ENCODE results near the gene SLC39A8. TPM values are rescaled to one million over a fixed set of nuclear protein-coding genes. Genes with fewer than 3 reads are reported as not detected.

The SLC39A8 gene
- polyA plus RNA-seq, 1 of the 3 experiments (the other 2 are of a cell fraction) = 1.5 TPM

DNA sequence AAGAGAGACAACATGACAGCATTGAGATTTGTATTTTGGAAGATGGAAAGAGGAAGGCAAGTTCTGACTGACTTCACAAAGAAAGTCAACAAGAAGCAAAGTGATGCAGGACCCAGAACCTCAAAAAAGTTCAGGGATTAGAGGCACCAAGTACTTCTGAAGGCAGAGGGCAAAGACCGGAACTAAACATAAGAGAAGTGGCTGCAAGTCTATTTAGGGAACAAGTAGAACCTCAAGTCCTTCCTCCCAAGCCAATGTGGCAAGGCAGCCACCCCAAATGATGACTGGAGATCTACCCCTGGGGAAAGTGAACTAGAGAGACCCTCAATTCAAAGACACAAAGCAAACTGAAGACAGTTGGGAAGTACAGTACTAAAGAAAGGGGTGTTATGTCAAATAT lies 46.6 kb downstream of the SLC39A8 start (continued):
- TF ChIP-seq RCOR1 (IDR thresholded peaks at IDR 0.05; ENCODE audit: low read length) = no peak
- no peak for TF ChIP-seq RFX5 (IDR thresholded peaks at IDR 0.05; ENCODE audit: low read length)
- TF ChIP-seq MXI1 (IDR thresholded peaks at IDR 0.05; ENCODE audit: low read depth, low read length) = no peak
- TF ChIP-seq, protein P1, sequence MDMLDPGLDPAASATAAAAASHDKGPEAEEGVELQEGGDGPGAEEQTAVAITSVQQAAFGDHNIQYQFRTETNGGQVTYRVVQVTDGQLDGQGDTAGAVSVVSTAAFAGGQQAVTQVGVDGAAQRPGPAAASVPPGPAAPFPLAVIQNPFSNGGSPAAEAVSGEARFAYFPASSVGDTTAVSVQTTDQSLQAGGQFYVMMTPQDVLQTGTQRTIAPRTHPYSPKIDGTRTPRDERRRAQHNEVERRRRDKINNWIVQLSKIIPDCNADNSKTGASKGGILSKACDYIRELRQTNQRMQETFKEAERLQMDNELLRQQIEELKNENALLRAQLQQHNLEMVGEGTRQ (IDR thresholded peaks at IDR 0.05; ENCODE audit: borderline replicate concordance, low read depth, low read length) = no peak
- no peak for TF ChIP-seq NFIC (IDR thresholded peaks at IDR 0.05; ENCODE audit: borderline replicate concordance)
- TF ChIP-seq SMC3 (IDR thresholded peaks at IDR 0.05; ENCODE audit: low read depth, low read length) = no peak
- TF ChIP-seq RAD21 (IDR thresholded peaks at IDR 0.05; ENCODE audit: low read length) = no peak

DNA sequence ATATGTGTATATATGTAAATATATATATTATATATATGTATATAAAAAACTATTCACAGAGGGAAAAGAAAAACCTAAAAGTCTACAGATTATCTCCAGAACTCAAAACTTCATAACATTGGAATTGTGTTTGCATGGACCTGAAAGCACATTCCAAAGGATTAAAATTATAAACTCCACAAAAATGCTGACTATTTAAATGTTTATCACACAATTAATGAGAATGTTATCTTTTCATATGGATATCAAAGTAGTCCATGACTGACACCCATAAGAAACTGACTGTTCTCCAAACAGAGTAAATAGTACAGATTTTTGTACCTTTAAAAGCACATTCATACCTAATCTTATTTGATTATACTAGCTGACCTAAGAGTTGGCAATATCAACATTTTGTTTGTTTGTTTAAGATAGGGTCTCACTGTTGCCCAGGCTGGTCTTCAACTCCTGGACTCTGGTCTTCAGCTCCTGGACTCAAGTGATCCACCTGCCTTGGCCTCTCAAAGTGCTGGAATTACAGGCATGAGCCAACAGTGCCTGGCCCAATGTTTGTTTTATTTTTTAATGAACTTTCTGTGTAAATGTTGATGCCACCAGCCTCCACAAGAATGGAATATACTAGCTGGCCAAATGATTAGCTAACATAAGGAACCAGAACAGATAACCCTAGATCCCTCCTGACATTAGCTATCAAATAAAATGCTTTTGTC lies 50.0 kb downstream of the SLC39A8 start:
- POLR2A ChIA-PET = no interaction called here
- no peak for DNase-seq

More for the DNA sequence above, 50.0 kb downstream of the SLC39A8 start:
- Histone ChIP-seq H3K27me3 (ENCODE audit: insufficient read depth) (no peaks in the 10 kb centered on the region), H3K9me3 (no peaks in the 10 kb centered on the region), H3F3A (replicated peaks; ENCODE audit: insufficient read depth) (no peaks in the 10 kb centered on the region), H3K4me2 (no peak overlapping the region), H3K27ac (ENCODE audit: low read depth in 2 of 2, low read length in 1 of 2) (no peak overlapping the region), H3K4me3 (ENCODE audit: low read depth in 2 of 2, low read length in 1 of 2) (no peak overlapping the region), H3K9me2 (no peaks in the 10 kb centered on the region), H3K9ac (no peak overlapping the region), H3K36me3 (replicated peaks in 1 of 2; ENCODE audit: control insufficient read depth in 1 of 2, insufficient read depth in 2 of 2, low read length in 1 of 2) (no peaks in the 10 kb centered on the region), H3K4me1 (ENCODE audit: control insufficient read depth in 1 of 2, insufficient read depth in 2 of 2, low read depth in 1 of 2, low read length in 1 of 2) (no peaks in the 10 kb centered on the region; a peak in 1 of 4 replicates), H4K20me1 (ENCODE audit: insufficient read depth) (no peaks in the 10 kb centered on the region), H2AFZ (ENCODE audit: low read depth) (no peak overlapping the region), H3K79me2 (ENCODE audit: insufficient read depth) (no peaks in the 10 kb centered on the region)
- TF ChIP-seq NRF1 (IDR thresholded peaks at IDR 0.05; ENCODE audit: low read depth, low read length) = no peak
- no peak for TF ChIP-seq RXRA (IDR thresholded peaks at IDR 0.05; ENCODE audit: borderline replicate concordance, low read depth)
- no peak for TF ChIP-seq PBX3 (IDR thresholded peaks at IDR 0.05)
- no peak for TF ChIP-seq MEF2A (IDR thresholded peaks at IDR 0.05; ENCODE audit: borderline replicate concordance, low read depth)
- no peak for TF ChIP-seq GABPA (IDR thresholded peaks at IDR 0.05; ENCODE audit: low read depth)
- TF ChIP-seq, protein P2, sequence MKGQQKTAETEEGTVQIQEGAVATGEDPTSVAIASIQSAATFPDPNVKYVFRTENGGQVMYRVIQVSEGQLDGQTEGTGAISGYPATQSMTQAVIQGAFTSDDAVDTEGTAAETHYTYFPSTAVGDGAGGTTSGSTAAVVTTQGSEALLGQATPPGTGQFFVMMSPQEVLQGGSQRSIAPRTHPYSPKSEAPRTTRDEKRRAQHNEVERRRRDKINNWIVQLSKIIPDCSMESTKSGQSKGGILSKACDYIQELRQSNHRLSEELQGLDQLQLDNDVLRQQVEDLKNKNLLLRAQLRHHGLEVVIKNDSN (IDR thresholded peaks at IDR 0.05; ENCODE audit: borderline replicate concordance, low read depth) = no peak
- TF ChIP-seq ELF1 (IDR thresholded peaks at IDR 0.05) = no peak
- TF ChIP-seq FOXJ3 (CRISPR knock-in tag; IDR thresholded peaks at IDR 0.05) = no peak
- no peak for TF ChIP-seq YY1 (IDR thresholded peaks at IDR 0.05; ENCODE audit: low read depth)
- TF ChIP-seq, protein P3, sequence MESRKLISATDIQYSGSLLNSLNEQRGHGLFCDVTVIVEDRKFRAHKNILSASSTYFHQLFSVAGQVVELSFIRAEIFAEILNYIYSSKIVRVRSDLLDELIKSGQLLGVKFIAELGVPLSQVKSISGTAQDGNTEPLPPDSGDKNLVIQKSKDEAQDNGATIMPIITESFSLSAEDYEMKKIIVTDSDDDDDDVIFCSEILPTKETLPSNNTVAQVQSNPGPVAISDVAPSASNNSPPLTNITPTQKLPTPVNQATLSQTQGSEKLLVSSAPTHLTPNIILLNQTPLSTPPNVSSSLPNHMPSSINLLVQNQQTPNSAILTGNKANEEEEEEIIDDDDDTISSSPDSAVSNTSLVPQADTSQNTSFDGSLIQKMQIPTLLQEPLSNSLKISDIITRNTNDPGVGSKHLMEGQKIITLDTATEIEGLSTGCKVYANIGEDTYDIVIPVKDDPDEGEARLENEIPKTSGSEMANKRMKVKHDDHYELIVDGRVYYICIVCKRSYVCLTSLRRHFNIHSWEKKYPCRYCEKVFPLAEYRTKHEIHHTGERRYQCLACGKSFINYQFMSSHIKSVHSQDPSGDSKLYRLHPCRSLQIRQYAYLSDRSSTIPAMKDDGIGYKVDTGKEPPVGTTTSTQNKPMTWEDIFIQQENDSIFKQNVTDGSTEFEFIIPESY (IDR thresholded peaks at IDR 0.05; ENCODE audit: borderline replicate concordance, low read depth) = no peak
- TF ChIP-seq, protein P1 (IDR thresholded peaks at IDR 0.05; ENCODE audit: borderline replicate concordance, low read depth, low read length) = no peak
- no peak for TF ChIP-seq CHD2 (IDR thresholded peaks at IDR 0.05; ENCODE audit: low read length, partially characterized antibody)
- TF ChIP-seq RFX5 (IDR thresholded peaks at IDR 0.05; ENCODE audit: low read length) = no peak
- TF ChIP-seq RCOR1 (IDR thresholded peaks at IDR 0.05; ENCODE audit: low read length) = no peak
- no peak for TF ChIP-seq TEAD4 (IDR thresholded peaks at IDR 0.05; ENCODE audit: borderline replicate concordance, insufficient read depth)
- TF ChIP-seq POLR2AphosphoS5 (IDR thresholded peaks at IDR 0.05; ENCODE audit: low read depth, low read length) = no peak
- no peak for TF ChIP-seq RAD21 (IDR thresholded peaks at IDR 0.05; ENCODE audit: low read length)
- no peak for TF ChIP-seq SMC3 (IDR thresholded peaks at IDR 0.05; ENCODE audit: low read depth, low read length)
- CTCF ChIA-PET = no interaction called here
